ENCODE measurements around the gene VSIG10. TPM values are rescaled to one million over a fixed set of nuclear protein-coding genes. Genes with fewer than 3 reads are reported as not detected.
"Not testable (repeated sequence)": the region's sequence is repeated elsewhere in the genome, so short reads cannot be mapped to it uniquely, and the experiment has no call there.

VSIG10 gene
- total and polyA plus RNA-seq, 7 donors: 22.2 to 59.9 (median 28.5) TPM

DNA sequence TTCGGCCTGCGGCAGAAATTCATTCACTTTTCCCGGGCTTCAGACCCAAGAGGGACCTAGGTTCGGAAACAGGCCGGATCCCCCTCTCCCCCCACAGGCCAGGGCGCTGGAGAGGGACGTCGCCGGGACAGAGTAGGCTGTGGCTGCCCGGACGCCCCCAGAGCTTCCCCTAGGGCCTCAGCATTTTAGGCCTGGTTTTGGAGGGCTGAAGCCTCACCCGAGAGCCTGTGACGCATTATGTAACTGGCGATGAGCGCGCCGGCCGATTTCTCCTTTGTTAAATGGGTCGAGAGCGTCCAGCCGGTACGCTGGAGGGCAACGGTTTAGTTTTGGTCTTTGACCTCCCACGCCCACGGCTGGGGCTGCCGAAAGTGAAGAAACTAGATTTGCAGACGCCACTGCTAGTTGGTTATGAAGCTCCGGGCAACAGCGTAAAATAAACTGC, 32.8 kb upstream of the VSIG10 start:
- Histone ChIP-seq H3K27me3 (no peaks in the 10 kb centered on the region), H3K9me3 (no peaks in the 10 kb centered on the region), H3K36me3 (peaks cover 11 to 39% (median 19%) of the 10 kb centered on the region in 4 donors), H3K27ac (peak overlapping the region; percentile 88 to 98 (median 91)), H3K4me3 (peak overlapping the region; percentile 89 to 99 (median 93)), H3K4me1 (peaks cover 0 to 23% (median 20%) of the 10 kb centered on the region in 4 donors)
- intact Hi-C loops (cut with DNase I): loop anchor here (5.0 kb wide), 3 partner anchors 51 to 241 kb away; partner anchors contain the start of genes RFC5 and SUDS3
- TF ChIP-seq, protein P1, sequence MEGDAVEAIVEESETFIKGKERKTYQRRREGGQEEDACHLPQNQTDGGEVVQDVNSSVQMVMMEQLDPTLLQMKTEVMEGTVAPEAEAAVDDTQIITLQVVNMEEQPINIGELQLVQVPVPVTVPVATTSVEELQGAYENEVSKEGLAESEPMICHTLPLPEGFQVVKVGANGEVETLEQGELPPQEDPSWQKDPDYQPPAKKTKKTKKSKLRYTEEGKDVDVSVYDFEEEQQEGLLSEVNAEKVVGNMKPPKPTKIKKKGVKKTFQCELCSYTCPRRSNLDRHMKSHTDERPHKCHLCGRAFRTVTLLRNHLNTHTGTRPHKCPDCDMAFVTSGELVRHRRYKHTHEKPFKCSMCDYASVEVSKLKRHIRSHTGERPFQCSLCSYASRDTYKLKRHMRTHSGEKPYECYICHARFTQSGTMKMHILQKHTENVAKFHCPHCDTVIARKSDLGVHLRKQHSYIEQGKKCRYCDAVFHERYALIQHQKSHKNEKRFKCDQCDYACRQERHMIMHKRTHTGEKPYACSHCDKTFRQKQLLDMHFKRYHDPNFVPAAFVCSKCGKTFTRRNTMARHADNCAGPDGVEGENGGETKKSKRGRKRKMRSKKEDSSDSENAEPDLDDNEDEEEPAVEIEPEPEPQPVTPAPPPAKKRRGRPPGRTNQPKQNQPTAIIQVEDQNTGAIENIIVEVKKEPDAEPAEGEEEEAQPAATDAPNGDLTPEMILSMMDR (IDR thresholded peaks at IDR 0.05): no peak
- TF ChIP-seq POLR2AphosphoS5 (IDR thresholded peaks at IDR 0.05): peak in 2 of 4 donors; percentile 2 to 50
- peak; percentile 75 for DNase-seq
- WGBS, 2 donors: 1 to 2% methylated on average over 29 of the region's 29 CpGs

DNA sequence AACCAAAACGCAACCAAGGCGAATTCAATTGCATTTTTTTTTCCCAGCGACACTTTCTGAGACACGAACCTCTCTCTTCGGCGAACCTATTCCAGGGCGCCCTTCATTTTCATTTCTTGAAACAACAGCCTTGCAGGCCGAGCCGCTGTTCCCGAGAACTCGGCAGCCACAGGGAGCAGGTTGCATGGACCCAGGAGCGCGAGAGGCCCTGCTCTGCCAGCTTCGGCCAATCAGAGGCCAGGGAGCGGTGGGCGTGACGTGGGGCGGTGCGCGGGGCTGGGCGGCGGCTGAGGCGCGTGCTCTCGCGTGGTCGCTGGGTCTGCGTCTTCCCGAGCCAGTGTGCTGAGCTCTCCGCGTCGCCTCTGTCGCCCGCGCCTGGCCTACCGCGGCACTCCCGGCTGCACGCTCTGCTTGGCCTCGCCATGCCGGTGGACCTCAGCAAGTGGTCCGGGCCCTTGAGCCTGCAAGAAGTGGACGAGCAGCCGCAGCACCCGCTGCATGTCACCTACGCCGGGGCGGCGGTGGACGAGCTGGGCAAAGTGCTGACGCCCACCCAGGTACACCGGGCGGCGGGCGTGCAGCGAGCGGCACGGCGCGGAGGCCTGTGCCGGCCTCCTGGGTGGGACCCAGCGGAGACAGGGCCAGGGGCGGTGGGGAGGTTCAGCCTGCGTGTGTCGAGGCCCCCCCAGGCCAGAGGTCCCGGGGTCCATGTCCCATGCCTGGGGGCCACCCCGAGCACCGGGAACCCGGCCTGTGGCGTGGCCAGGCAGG, 32.2 kb upstream of the VSIG10 start, which contains the start of gene PEBP1:
Gene PEBP1 (plus strand): TSS at position 337 of the 771 bp plus-strand sequence. CDS start 86 bp downstream, at position 423.
- H3K27ac ChIP-seq: peak within 1 kb of the TSS; percentile 88 to 98 (median 91)
- peaks cover 11 to 33% (median 14%) of the 10 kb centered on the region in 4 donors for H3K36me3 ChIP-seq
- TF ChIP-seq POLR2A (IDR thresholded peaks at IDR 0.05): peak; percentile 73 to 78
- TF ChIP-seq, protein P1 (IDR thresholded peaks at IDR 0.05): no peak
- TF ChIP-seq POLR2AphosphoS5 (IDR thresholded peaks at IDR 0.05): peak; percentile 94 to 97 (median 95)
- 0% methylated on average over 70 of the region's 70 CpGs for whole genome bisulfite sequencing, 2 donors
- H3K9me3 ChIP-seq: no peaks in the 10 kb centered on the region
- peaks cover 0 to 23% (median 20%) of the 10 kb centered on the region in 4 donors for H3K4me1 ChIP-seq
- intact Hi-C loops (cut with DNase I): loop anchor here (5.0 kb wide), 3 partner anchors 51 to 241 kb away; partner anchors contain the start of genes RFC5 and SUDS3
- DNase-seq: peak; percentile 97
- H3K27me3 ChIP-seq: no peaks in the 10 kb centered on the region
- H3K4me3 ChIP-seq: peak within 1 kb of the TSS; percentile 89 to 99 (median 93)

DNA sequence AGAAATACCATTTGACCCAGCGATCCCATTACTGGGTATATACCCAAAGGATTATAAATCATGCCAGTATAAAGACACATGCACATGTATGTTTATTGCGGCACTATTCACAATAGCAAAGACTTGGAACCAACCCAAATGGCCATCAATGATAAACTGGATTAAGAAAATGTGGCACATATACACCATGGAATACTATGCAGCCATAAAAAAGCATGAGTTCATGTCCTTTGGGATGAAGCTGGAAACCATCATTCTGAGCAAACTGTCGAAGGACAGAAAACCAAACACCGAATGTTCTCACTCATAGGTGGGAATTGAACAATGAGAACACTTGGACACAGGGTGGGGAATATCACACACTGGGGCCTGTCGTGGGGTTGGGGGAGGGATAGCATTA, 25.6 kb upstream of the VSIG10 start:
- intact Hi-C loops (cut with DNase I); H3K27ac ChIP-seq; H3K4me3 ChIP-seq; H3K4me1 ChIP-seq; H3K9me3 ChIP-seq; H3K36me3 ChIP-seq; H3K27me3 ChIP-seq: not testable (repeated sequence)
- peak; percentile 2 for DNase-seq
- WGBS, 2 donors: 96% methylated on average over 5 of the region's 5 CpGs

DNA sequence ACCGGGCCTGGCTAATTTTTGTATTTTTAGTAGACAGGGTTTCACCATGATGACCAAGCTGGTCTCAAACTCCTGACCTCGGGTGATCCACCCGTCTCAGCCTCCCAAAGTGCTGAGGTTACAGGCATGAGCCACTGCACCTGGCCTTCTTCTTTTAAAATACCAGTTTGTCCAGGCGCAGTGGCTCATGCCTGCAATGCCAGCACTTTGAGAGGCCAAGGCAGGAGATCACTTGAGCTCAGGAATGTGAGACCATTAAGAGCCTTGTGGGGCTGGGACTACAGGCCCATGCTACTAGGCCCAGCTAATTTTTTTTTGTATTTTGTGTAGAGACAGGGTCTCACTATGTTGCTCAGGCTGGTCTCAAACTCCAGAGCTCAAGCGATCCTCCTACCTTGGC, 24.1 kb upstream of the VSIG10 start:
- Histone ChIP-seq H3K27ac (no peak overlapping the region), H3K36me3 (no peaks in the 10 kb centered on the region), H3K9me3 (no peaks in the 10 kb centered on the region), H3K4me3 (no peak overlapping the region), H3K27me3 (no peaks in the 10 kb centered on the region), H3K4me1 (no peaks in the 10 kb centered on the region)
- DNase-seq: peak; percentile 8
- 88 to 97% methylated on average over 5 of the region's 5 CpGs for WGBS, 2 donors
- intact Hi-C loops (cut with DNase I): no loop called here
- TF ChIP-seq POLR2A (IDR thresholded peaks at IDR 0.05) (no peak), POLR2AphosphoS5 (IDR thresholded peaks at IDR 0.05) (no peak), EP300 (IDR thresholded peaks at IDR 0.05) (no peak)
- TF ChIP-seq, protein P1 (IDR thresholded peaks at IDR 0.05): no peak

DNA sequence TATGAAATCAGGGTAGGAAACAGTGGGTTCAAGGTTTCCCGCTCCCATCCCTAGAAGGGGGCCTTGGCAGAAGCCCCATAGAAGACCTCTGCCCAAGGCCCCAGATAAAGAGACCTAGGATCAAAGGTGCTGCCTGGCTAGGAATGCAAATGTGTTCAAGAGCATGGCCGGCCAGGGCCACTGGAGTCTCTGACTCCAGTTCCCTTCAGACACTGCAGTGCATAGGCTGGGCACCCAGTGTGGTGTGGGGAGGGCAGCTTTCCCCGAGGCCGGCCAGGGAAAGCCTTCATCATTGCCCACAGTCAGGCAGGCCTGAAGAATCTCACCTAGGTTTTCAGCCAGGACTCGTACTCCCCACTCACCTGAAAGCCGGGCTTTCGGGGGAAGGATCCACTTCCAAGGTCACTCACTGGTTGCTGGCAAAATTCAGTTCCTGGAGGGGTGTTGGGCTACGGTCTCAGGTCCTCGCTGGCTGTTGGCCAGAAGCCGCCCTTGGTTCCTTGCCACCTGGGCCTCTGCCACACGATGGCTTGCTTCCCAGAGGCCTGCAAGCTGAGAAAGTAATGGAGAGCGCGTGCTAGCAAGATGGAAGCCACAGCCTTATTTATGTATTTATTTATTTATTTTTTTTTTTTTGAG, 22.4 kb upstream of the VSIG10 start:
- DNase-seq: no peak
- intact Hi-C loops (cut with DNase I): no loop called here
- no peaks in the 10 kb centered on the region for H3K27me3 ChIP-seq
- TF ChIP-seq POLR2A (IDR thresholded peaks at IDR 0.05) (no peak), POLR2AphosphoS5 (IDR thresholded peaks at IDR 0.05) (no peak), EP300 (IDR thresholded peaks at IDR 0.05) (no peak)
- TF ChIP-seq, protein P1 (IDR thresholded peaks at IDR 0.05): no peak
- H3K27ac ChIP-seq: no peak overlapping the region
- 30 to 80% methylated on average over 13 of the region's 13 CpGs for WGBS, 2 donors
- peaks cover 0 to 2% (median 1%) of the 10 kb centered on the region in 4 donors for H3K4me1 ChIP-seq
- H3K9me3 ChIP-seq: no peaks in the 10 kb centered on the region
- H3K4me3 ChIP-seq: no peak overlapping the region
- H3K36me3 ChIP-seq: no peaks in the 10 kb centered on the region
